HUDEP-2 (cell line): ENCODE data around the gene IMPA2.
"Not testable (repeated sequence)": the region's sequence is repeated elsewhere in the genome, so short reads cannot be mapped to it uniquely, and the experiment has no call there.

ENCODE experiments used
- DNase-seq, 76 experiments: peaks; one replicate each; lab custom pipeline; 2025; ENCODE audit not compliant: unreplicated experiment in 76 of 76; lab: John Stamatoyannopoulos, UW

IMPA2 gene

GRCh38 chr18:12027046-12027445 lies 45.7 kb downstream of the IMPA2 start:
- no peak for DNase-seq

- DNase-seq: no peak
These were observed 46.2 kb downstream of the IMPA2 start for GRCh38 chr18:12027480-12027879.

GRCh38 chr18:12028040-12028628 lies 46.8 kb downstream of the IMPA2 start:
- no peak for DNase-seq

GRCh38 chr18:12028674-12029073 lies 47.4 kb downstream of the IMPA2 start:
- no peak for DNase-seq

- DNase-seq: no peak
These were observed 48.7 kb downstream of the IMPA2 start for GRCh38 chr18:12029786-12030584.

- DNase-seq: no peak
These were observed 49.4 kb downstream of the IMPA2 start for GRCh38 chr18:12030670-12031069.

- DNase-seq: no peak
These were observed 49.9 kb downstream of the IMPA2 start for GRCh38 chr18:12031181-12031580.

GRCh38 chr18:12031846-12032245 lies 50.5 kb downstream of the IMPA2 start:
- no peak for DNase-seq

- no peak for DNase-seq
These were observed 51.7 kb downstream of the IMPA2 start for GRCh38 chr18:12032786-12033642.

- DNase-seq: no peak
These were observed 52.3 kb downstream of the IMPA2 start for GRCh38 chr18:12033643-12034025.

GRCh38 chr18:12034241-12035100 lies 53.2 kb downstream of the IMPA2 start:
- DNase-seq: no peak

- no peak for DNase-seq
These were observed 54.2 kb downstream of the IMPA2 start for GRCh38 chr18:12035481-12035880.

GRCh38 chr18:12036201-12036751 lies 55.0 kb downstream of the IMPA2 start:
- no peak for DNase-seq

GRCh38 chr18:12038082-12038638 lies 56.9 kb downstream of the IMPA2 start:
- DNase-seq: no peak

- peak in 66 of 76 experiments; percentile 3 to 86 (median 38) for DNase-seq
These were observed 57.6 kb downstream of the IMPA2 start for GRCh38 chr18:12038639-12039539.

- DNase-seq: not testable (repeated sequence)
These were observed 58.2 kb downstream of the IMPA2 start for GRCh38 chr18:12039540-12039930.

- no peak for DNase-seq
These were observed 60.3 kb downstream of the IMPA2 start for GRCh38 chr18:12041561-12041960.

GRCh38 chr18:12043811-12044210 lies 62.5 kb downstream of the IMPA2 start:
- DNase-seq: no peak

GRCh38 chr18:12044591-12044990 lies 63.3 kb downstream of the IMPA2 start:
- DNase-seq: no peak
